Measurements from ENCODE around the gene ZC3H12C.

GRCh38 chr11:110088535-110089344 is 4.5 kb upstream of the ZC3H12C start:
- no peak for TF ChIP-seq JUND (IDR thresholded peaks at IDR 0.05; ENCODE audit: low read depth, low read length)
- no peak for TF ChIP-seq ESRRA (IDR thresholded peaks at IDR 0.05; ENCODE audit: low read length)
- no peak for TF ChIP-seq CTCF (IDR thresholded peaks at IDR 0.05 in 2 of 3, conservative IDR thresholded peaks at IDR 0.05 in 1 of 3; ENCODE audit: control insufficient read depth in 2 of 3, extremely low read depth in 1 of 3, insufficient read depth in 1 of 3, low read depth in 3 of 3, low read length in 3 of 3)
- TF ChIP-seq RAD51 (IDR thresholded peaks at IDR 0.05): no peak
- no peak for TF ChIP-seq RFX5 (IDR thresholded peaks at IDR 0.05; ENCODE audit: low read depth, low read length)
- no peak for TF ChIP-seq KDM1A (IDR thresholded peaks at IDR 0.05; ENCODE audit: borderline replicate concordance)
